ENCODE data around the gene CPE. TPM values are rescaled to one million over a fixed set of nuclear protein-coding genes. Genes with fewer than 3 reads are reported as not detected.

Gene CPE
- total RNA-seq, 1 experiment from 2014 or later: 0.92 TPM

DNA sequence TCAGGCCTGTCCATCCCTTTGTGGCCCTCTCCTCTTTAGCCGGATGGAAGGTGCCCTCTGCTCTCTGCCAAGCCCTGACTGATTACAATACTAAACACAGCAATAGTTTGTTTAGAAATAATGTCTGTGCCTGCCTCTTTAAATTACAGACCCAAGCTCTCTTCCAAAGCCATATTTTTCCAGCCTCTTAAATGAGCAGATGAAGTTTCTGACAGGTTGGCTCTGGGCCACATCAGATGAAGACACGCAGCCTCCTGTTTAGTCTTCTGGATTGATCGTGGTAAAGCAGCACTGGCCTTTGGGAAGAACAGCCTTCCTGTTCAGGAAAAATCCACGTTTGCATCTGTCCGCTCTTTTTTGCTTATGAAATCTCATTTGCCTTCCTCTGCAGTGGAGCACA, 133.6 kb downstream of the CPE start:
- Histone ChIP-seq H3K4me1 (ENCODE audit: control insufficient read depth, insufficient read depth, low read length) (no peaks in the 10 kb centered on the region), H3K4me3 (ENCODE audit: low read depth in 2 of 2, low read length in 2 of 2) (no peak overlapping the region), H3K9me3 (ENCODE audit: control insufficient read depth, insufficient read depth, low read depth, low read length) (no peaks in the 10 kb centered on the region), H3K27me3 (ENCODE audit: control insufficient read depth, insufficient read depth, low read length) (no peaks in the 10 kb centered on the region), H3K36me3 (ENCODE audit: control insufficient read depth, insufficient read depth, low read length) (no peaks in the 10 kb centered on the region), H3K27ac (ENCODE audit: low read length) (no peak overlapping the region)
- no peak for DNase-seq (ENCODE audit: low read depth, low spot score)
- ATAC-seq: no peak
- POLR2A ChIA-PET: no interaction called here
- TF ChIP-seq, protein P1, sequence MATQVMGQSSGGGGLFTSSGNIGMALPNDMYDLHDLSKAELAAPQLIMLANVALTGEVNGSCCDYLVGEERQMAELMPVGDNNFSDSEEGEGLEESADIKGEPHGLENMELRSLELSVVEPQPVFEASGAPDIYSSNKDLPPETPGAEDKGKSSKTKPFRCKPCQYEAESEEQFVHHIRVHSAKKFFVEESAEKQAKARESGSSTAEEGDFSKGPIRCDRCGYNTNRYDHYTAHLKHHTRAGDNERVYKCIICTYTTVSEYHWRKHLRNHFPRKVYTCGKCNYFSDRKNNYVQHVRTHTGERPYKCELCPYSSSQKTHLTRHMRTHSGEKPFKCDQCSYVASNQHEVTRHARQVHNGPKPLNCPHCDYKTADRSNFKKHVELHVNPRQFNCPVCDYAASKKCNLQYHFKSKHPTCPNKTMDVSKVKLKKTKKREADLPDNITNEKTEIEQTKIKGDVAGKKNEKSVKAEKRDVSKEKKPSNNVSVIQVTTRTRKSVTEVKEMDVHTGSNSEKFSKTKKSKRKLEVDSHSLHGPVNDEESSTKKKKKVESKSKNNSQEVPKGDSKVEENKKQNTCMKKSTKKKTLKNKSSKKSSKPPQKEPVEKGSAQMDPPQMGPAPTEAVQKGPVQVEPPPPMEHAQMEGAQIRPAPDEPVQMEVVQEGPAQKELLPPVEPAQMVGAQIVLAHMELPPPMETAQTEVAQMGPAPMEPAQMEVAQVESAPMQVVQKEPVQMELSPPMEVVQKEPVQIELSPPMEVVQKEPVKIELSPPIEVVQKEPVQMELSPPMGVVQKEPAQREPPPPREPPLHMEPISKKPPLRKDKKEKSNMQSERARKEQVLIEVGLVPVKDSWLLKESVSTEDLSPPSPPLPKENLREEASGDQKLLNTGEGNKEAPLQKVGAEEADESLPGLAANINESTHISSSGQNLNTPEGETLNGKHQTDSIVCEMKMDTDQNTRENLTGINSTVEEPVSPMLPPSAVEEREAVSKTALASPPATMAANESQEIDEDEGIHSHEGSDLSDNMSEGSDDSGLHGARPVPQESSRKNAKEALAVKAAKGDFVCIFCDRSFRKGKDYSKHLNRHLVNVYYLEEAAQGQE (IDR thresholded peaks at IDR 0.05; ENCODE audit: insufficient read depth in 1 of 2, low read depth in 2 of 2, low read length in 1 of 2): no peak
- TF ChIP-seq TCF7L2 (IDR thresholded peaks at IDR 0.05; ENCODE audit: low read depth, low read length) (no peak), POLR2AphosphoS5 (IDR thresholded peaks at IDR 0.05; ENCODE audit: low read depth, low read length) (no peak), SIN3A (IDR thresholded peaks at IDR 0.05; ENCODE audit: borderline replicate concordance, insufficient read depth, low read depth, low read length) (no peak)
- TF ChIP-seq, protein P2, sequence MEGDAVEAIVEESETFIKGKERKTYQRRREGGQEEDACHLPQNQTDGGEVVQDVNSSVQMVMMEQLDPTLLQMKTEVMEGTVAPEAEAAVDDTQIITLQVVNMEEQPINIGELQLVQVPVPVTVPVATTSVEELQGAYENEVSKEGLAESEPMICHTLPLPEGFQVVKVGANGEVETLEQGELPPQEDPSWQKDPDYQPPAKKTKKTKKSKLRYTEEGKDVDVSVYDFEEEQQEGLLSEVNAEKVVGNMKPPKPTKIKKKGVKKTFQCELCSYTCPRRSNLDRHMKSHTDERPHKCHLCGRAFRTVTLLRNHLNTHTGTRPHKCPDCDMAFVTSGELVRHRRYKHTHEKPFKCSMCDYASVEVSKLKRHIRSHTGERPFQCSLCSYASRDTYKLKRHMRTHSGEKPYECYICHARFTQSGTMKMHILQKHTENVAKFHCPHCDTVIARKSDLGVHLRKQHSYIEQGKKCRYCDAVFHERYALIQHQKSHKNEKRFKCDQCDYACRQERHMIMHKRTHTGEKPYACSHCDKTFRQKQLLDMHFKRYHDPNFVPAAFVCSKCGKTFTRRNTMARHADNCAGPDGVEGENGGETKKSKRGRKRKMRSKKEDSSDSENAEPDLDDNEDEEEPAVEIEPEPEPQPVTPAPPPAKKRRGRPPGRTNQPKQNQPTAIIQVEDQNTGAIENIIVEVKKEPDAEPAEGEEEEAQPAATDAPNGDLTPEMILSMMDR (IDR thresholded peaks at IDR 0.05): no peak
- in situ Hi-C loops (cut with HindIII; ENCODE audit: low pct_unique_long_range_greater_than_20kb, low sequenced_read_pairs) (no loop called here), intact Hi-C loops (cut with micrococcal nuclease; ENCODE audit: unreplicated experiment) (no loop called here)
- no TSS peak for BruUV-seq (replicated peaks)
- CTCF ChIA-PET: no interaction called here

DNA sequence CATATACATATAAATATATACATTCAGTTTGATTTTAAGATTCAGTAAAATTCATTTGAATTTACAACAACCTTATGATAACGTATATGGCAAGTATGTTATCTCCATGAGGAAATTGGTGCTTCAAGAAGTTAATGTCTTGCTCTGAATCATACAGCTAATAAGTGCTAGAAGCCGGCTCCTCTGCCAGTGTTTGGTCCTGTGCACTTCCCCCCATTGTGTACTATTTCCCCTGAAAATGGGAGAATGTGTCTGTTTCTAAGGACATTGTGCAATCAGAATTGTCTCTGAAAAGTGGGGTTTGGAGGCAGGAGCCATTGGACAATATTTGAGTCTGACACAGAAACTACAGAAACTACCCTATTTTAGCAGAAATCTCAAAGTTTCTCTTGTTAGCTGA, 135.9 kb downstream of the CPE start:
- Histone ChIP-seq H3K4me3 (ENCODE audit: low read depth in 2 of 2, low read length in 2 of 2) (no peak overlapping the region), H3K36me3 (ENCODE audit: control insufficient read depth, insufficient read depth, low read length) (no peaks in the 10 kb centered on the region), H3K9me3 (ENCODE audit: control insufficient read depth, insufficient read depth, low read depth, low read length) (no peaks in the 10 kb centered on the region), H3K4me1 (ENCODE audit: control insufficient read depth, insufficient read depth, low read length) (no peaks in the 10 kb centered on the region), H3K27ac (ENCODE audit: low read length) (no peak overlapping the region), H3K27me3 (ENCODE audit: control insufficient read depth, insufficient read depth, low read length) (no peaks in the 10 kb centered on the region)
- no TSS peak for BruUV-seq (replicated peaks)
- ChIA-PET CTCF (no interaction called here), POLR2A (no interaction called here)
- in situ Hi-C loops (cut with HindIII; ENCODE audit: low pct_unique_long_range_greater_than_20kb, low sequenced_read_pairs): no loop called here
- no peak for TF ChIP-seq TCF7L2 (IDR thresholded peaks at IDR 0.05; ENCODE audit: low read depth, low read length)
- no peak for TF ChIP-seq SIN3A (IDR thresholded peaks at IDR 0.05; ENCODE audit: borderline replicate concordance, insufficient read depth, low read depth, low read length)
- TF ChIP-seq, protein P2 (IDR thresholded peaks at IDR 0.05): no peak
- no peak for TF ChIP-seq POLR2AphosphoS5 (IDR thresholded peaks at IDR 0.05; ENCODE audit: low read depth, low read length)
- TF ChIP-seq, protein P1 (IDR thresholded peaks at IDR 0.05; ENCODE audit: insufficient read depth in 1 of 2, low read depth in 2 of 2, low read length in 1 of 2): no peak
- ATAC-seq (no peak), DNase-seq (ENCODE audit: low read depth, low spot score) (no peak)
- intact Hi-C loops (cut with micrococcal nuclease; ENCODE audit: unreplicated experiment): no loop called here

All from Panc1 (cell line).